ENCODE data around the gene PDYN. TPM values are rescaled to one million over a fixed set of nuclear protein-coding genes. Genes with fewer than 3 reads are reported as not detected.

Gene PDYN
- total RNA-seq, 1 donor from 2014 or later, result not detected

GRCh38 chr20:2001119-2001518 lies 7.3 kb upstream of the PDYN start:
- Mint-ChIP-seq H3K4me1 (ENCODE audit: low read depth) (no peaks in the 10 kb centered on the region), H3K27ac (ENCODE audit: unreplicated experiment) (no peak overlapping the region), H3K36me3 (ENCODE audit: low read depth) (no peaks in the 10 kb centered on the region), H3K27me3 (ENCODE audit: low read depth) (peaks cover 42% of the 10 kb centered on the region), H3K9me3 (ENCODE audit: low read depth) (no peaks in the 10 kb centered on the region), H3K4me3 (ENCODE audit: unreplicated experiment) (no peak overlapping the region)
- no peak for TF ChIP-seq CTCF (IDR thresholded peaks at IDR 0.05)
- no peak for DNase-seq (ENCODE audit: low spot score)

GRCh38 chr20:2000285-2000684 lies 6.4 kb upstream of the PDYN start:
- TF ChIP-seq CTCF (IDR thresholded peaks at IDR 0.05), result no peak
- H3K27me3 Mint-ChIP-seq (ENCODE audit: low read depth), result peaks cover 49% of the 10 kb centered on the region
- DNase-seq (ENCODE audit: low spot score), result no peak
- H3K36me3 Mint-ChIP-seq (ENCODE audit: low read depth), result no peaks in the 10 kb centered on the region
- no peak overlapping the region for H3K27ac Mint-ChIP-seq (ENCODE audit: unreplicated experiment)
- H3K4me3 Mint-ChIP-seq (ENCODE audit: unreplicated experiment), result no peak overlapping the region
- H3K9me3 Mint-ChIP-seq (ENCODE audit: low read depth), result no peaks in the 10 kb centered on the region
- H3K4me1 Mint-ChIP-seq (ENCODE audit: low read depth), result no peaks in the 10 kb centered on the region

- DNase-seq (ENCODE audit: low spot score), result no peak
- Mint-ChIP-seq H3K27ac (ENCODE audit: unreplicated experiment) (no peak overlapping the region), H3K9me3 (ENCODE audit: low read depth) (no peaks in the 10 kb centered on the region), H3K4me1 (ENCODE audit: low read depth) (no peaks in the 10 kb centered on the region), H3K36me3 (ENCODE audit: low read depth) (no peaks in the 10 kb centered on the region), H3K4me3 (ENCODE audit: unreplicated experiment) (no peak overlapping the region), H3K27me3 (ENCODE audit: low read depth) (peaks cover 63% of the 10 kb centered on the region)
- no peak for TF ChIP-seq CTCF (IDR thresholded peaks at IDR 0.05)
Measured at GRCh38 chr20:1998715-1999114, 4.9 kb upstream of the PDYN start.

- no peak for TF ChIP-seq CTCF (IDR thresholded peaks at IDR 0.05)
- no peak for DNase-seq (ENCODE audit: low spot score)
- Mint-ChIP-seq H3K9me3 (ENCODE audit: low read depth) (no peaks in the 10 kb centered on the region), H3K36me3 (ENCODE audit: low read depth) (no peaks in the 10 kb centered on the region), H3K27me3 (ENCODE audit: low read depth) (peaks cover 69% of the 10 kb centered on the region), H3K27ac (ENCODE audit: unreplicated experiment) (no peak overlapping the region), H3K4me1 (ENCODE audit: low read depth) (no peaks in the 10 kb centered on the region), H3K4me3 (ENCODE audit: unreplicated experiment) (no peak overlapping the region)
Measured at GRCh38 chr20:1998193-1998520, 4.3 kb upstream of the PDYN start.

GRCh38 chr20:1997483-1998192 lies 3.8 kb upstream of the PDYN start:
- H3K4me1 Mint-ChIP-seq (ENCODE audit: low read depth), result no peaks in the 10 kb centered on the region
- H3K36me3 Mint-ChIP-seq (ENCODE audit: low read depth), result no peaks in the 10 kb centered on the region
- no peaks in the 10 kb centered on the region for H3K9me3 Mint-ChIP-seq (ENCODE audit: low read depth)
- H3K27me3 Mint-ChIP-seq (ENCODE audit: low read depth), result peaks cover 72% of the 10 kb centered on the region
- H3K27ac Mint-ChIP-seq (ENCODE audit: unreplicated experiment), result no peak overlapping the region
- H3K4me3 Mint-ChIP-seq (ENCODE audit: unreplicated experiment), result no peak overlapping the region
- DNase-seq (ENCODE audit: low spot score), result no peak
- no peak for TF ChIP-seq CTCF (IDR thresholded peaks at IDR 0.05)

Data from chondrocyte (in vitro differentiated cells).